A549 (cell line): ENCODE data around the gene HMG20A.

Source experiments
- BHLHE40 ChIP-seq: IDR thresholded peaks from 2 replicates; pipeline ENCODE4 v1.6.1; 2012; ENCODE audit warnings: low read depth, low read length, inconsistent platforms
- CBX2 ChIP-seq: fragments of 200-600 bp; sonication (generic); IDR thresholded peaks from 2 replicates; pipeline ENCODE4 v1.6.1; 2016; ENCODE audit warnings: low read depth, mild to moderate bottlenecking, borderline replicate concordance
- CEBPB ChIP-seq, 2 experiments: fragments of >200 bp in 1 of 2; sonication (Bioruptor Twin) in 1 of 2; formaldehyde crosslinking in 1 of 2; IDR thresholded peaks; 2 replicates each; pipeline ENCODE4 v1.6.1; 2012 to 2016
- CHD2 ChIP-seq: fragments of 150-350 bp; IDR thresholded peaks from 2 replicates; pipeline ENCODE4 v1.6.1; 2014; ENCODE audit warnings: low read length; ENCODE audit not compliant: partially characterized antibody
- CTCF ChIP-seq: fragments of >200 bp; sonication (Bioruptor Twin); formaldehyde crosslinking; IDR thresholded peaks from 3 replicates; pipeline ENCODE4 v1.5.1; 2016
- MAX ChIP-seq: IDR thresholded peaks from 2 replicates; pipeline ENCODE4 v1.6.1; 2012
- POLR2A ChIP-seq: IDR thresholded peaks from 2 replicates; pipeline ENCODE4 v1.6.1; 2012; ENCODE audit warnings: mild to moderate bottlenecking, low read length
- RAD21 ChIP-seq, 2 experiments: fragments of >200 bp in 1 of 2; sonication (Bioruptor Twin) in 1 of 2; formaldehyde crosslinking in 1 of 2; IDR thresholded peaks in 1 of 2; conservative IDR thresholded peaks in 1 of 2; 2 replicates in 1 of 2; 3 replicates in 1 of 2; pipeline ENCODE4 v1.6.1; 2012 to 2018; ENCODE audit warnings: inconsistent platforms in 1 of 2
- TP53 ChIP-seq: fragments of 250-450 bp; sonication (Bioruptor Pico); IDR thresholded peaks from 2 replicates; pipeline ENCODE4 v1.5.0; 2021; ENCODE audit warnings: mild to moderate bottlenecking, moderate library complexity

DNA sequence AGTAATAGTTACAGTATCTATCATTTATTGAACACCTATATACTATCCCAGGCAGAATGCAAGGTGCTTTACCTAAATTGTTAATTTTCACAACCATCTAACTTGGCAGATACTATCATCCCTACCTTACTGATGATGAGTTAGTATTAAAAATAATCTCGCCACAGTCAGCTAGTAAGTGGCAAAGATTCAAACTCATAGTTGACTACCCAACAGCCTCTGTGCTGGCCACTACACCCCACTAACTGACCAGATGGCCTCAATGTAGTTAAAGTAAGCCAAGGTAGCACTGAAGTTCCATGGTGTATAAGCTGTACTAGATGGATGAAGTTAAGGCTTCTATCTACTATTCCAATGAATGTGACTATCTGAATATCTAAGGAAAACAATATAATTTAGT, 45.6 kb upstream of the HMG20A start:
- no peak for TF ChIP-seq CTCF
- no peak for TF ChIP-seq CBX2
- TF ChIP-seq CHD2: no peak
- TF ChIP-seq TP53: no peak
- no peak for TF ChIP-seq MAX
- no peak for TF ChIP-seq CEBPB (IDR thresholded peaks at IDR 0.05)
- TF ChIP-seq POLR2A: no peak
- no peak for TF ChIP-seq RAD21 (conservative IDR thresholded peaks at IDR 0.05 in 1 of 2, IDR thresholded peaks at IDR 0.05 in 1 of 2)
- no peak for TF ChIP-seq BHLHE40
